A204.1 (cell line): ENCODE results near the gene SSPN.

Experiments
- FAIRE-seq: peaks from 2 replicates; lab custom pipeline; 2012; peaks lifted over from hg19 to GRCh38; lab: Jason Lieb, UNC

SSPN gene

DNA sequence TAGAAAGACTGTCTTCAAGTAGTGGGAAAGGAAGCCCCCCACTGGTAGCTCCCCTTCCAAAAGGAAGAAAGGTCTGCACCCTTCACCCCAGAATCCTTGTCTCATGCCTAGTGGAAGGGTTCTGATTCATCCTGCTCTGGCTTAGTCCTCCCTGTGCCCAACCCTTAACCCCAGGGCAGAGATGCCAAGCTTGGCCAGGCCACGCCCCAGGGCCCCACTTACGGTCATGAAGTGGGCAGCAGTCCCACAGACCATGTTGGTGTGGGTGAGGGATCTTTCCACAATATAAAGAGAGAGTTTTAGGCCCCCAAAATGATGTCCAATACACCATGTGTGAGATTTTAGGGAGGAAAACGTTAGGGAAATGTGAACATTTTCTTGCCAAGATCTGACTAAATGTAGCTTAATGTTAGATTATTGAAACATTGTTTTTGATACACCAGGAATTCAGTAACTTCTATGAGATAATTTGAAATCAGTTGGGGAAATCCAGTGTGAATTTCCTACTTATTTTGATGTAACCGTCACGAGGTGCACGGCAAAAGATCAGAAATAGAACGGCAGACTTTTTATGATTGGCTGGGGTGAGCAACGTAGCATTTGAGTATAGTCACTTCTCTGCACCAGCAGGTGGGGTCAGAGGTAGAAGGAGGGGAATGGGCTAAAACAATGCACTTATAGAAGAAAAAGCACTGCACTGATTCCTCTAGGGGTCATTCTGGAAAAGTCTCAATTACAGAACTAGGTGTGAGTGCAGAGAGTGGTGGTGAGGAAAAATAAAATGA, 8.2 kb upstream of the SSPN start:
- no peak for FAIRE-seq

DNA sequence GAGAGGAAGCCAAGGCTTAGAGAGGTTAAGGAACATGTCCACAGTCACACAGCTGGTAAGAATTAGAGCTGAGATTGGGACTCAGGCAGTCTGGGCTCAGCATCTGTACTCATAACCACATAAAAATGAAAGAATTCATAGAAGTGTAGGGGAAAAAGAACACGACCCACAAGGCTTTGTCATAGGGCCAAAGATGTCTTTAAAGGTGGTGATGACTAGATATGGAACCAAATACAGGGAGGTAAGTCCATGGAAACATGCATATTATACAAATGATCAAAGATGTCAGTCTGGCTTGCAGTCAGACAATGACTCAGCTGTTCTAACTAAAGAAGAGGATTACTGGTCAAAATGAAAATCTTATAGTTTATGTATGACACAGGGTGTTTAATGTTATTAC, 7.2 kb upstream of the SSPN start:
- FAIRE-seq = no peak

DNA sequence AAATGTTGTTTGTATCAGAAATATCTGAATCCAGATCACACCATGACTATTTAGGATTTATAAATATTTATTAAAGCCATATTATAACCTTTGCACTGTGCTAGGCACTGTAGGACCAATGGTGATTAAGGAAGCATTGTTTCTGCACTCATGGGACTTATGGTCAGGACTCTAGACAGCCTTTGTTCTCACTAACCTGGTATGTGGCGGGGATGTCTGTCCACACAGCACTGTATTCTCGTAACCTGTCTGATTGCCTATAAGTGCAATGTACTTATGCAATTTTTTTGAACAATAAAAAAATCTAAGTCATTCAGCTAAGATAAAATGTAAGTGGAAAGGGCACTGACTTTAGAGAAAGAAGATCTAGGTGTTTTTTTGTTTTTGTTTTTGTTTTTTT, 6.7 kb upstream of the SSPN start:
- no peak for FAIRE-seq

DNA sequence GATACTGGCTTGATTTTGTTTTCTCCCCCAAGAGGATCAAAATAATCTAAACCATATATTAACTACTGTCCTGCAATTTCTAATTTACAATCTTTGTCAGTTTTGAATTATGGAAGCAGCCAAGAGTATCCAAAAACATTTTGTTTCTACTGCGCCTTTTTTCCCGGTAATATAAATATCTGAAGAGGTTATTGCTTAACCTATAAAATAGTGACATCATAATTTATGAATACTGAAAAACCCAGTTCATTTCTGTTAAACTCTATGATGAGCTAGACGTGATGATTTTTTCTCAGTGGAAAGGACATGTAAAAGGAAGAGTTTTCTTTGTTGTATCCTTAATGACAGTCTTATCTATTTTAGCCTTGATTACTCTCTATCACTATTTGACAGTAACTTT, 3.2 kb upstream of the SSPN start:
- FAIRE-seq = no peak

DNA sequence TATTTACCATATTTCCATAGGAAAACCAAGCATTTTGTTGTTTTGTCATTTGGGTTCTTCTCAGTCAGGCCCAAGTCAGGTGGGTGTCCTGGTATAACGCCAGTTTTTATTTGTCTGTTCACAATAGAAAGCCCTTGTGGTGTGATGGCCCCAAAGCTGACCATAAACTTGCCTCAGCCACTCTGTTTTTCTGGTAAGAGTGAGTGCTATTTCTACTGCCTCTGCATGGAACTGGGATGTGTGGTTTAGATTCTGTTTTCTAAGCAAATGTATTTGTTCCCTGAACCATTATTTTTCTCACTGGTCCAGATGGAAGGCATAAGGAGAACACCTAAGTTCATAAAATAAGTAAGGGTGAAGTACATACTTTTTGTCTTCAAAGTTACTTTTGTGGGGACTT, 1.8 kb upstream of the SSPN start:
- no peak for FAIRE-seq

DNA sequence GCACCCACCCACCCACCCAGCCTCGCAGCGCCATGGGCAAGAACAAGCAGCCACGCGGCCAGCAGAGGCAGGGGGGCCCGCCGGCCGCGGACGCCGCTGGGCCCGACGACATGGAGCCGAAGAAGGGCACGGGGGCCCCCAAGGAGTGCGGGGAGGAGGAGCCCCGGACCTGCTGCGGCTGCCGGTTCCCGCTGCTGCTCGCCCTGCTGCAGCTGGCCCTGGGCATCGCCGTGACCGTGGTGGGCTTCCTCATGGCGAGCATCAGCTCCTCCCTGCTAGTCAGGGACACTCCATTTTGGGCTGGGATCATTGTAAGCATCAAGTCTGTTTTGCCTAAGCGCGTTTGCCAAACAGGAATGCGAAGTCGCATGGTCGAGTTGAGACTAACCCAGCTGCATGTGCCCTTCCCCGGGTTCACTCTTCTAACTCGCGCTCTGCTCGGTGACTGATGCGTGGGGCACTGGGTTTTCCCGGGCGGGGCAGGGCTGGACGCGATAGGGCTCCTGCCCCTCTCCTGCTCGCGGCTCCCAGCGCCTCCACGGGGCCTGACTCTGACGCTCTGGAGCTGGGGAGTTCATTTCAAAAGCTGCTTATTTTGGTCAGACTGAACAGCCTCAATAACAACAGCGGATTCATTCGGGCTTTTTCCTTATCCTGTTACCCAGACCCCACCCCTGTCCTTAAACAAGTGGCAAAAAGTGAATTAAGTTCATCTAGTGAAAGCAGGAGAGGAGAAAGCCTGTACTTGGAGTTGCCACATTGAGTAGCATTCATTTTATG, 458 bp downstream of the SSPN start:
- no peak for FAIRE-seq

DNA sequence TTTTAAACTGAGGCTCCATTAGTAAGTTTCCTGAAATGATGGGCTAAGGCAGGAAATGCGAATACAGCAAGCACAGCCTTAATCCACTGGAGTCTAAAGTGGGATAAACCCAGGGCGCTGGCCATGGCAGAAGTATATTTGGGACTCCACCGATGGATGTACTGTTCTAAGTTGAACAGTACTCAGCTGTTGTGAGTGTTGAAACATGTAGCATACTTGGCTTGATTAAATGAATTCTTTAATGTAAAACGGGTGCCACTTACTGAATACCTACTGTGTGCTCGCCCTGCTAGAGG, 996 bp downstream of the SSPN start:
- FAIRE-seq = no peak

DNA sequence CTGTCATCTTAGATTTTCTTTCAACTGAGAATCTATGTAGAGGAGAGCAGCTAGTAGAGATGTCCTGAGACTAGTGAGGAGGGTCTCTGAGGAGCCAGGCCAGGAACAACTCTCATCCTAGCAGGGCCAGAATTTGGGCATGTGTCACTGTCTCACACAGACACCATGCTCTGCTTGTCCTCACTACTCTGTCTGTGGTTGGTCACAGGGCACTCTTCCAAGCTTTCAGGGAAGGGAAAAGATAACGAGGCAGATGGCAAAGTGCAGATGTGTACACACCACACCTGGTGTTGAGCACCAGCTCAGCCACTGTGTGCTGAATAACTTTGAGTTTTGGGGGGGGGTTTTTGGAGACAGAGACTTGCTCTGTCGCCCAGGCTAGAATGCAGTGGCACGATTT, 2.5 kb downstream of the SSPN start:
- FAIRE-seq = no peak

DNA sequence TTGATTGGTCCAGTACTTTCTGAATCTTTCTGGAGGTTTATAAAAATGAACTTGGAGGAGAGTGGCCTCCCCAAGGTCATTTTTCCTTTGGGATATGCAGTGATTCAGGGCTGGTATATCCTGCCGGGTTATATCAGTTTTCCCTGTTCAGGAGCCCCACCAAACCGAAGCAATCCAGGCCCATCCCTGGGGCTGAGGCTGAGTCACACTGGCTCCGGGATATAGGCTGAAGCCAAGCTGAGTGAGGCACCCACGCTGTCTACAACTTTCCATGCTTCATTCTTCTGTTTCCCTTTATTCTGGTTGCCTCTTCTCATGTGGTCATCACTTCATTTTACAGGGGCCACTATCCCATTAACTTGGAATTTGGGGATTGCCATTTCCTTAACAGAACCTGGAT, 3.4 kb downstream of the SSPN start:
- no peak for FAIRE-seq

DNA sequence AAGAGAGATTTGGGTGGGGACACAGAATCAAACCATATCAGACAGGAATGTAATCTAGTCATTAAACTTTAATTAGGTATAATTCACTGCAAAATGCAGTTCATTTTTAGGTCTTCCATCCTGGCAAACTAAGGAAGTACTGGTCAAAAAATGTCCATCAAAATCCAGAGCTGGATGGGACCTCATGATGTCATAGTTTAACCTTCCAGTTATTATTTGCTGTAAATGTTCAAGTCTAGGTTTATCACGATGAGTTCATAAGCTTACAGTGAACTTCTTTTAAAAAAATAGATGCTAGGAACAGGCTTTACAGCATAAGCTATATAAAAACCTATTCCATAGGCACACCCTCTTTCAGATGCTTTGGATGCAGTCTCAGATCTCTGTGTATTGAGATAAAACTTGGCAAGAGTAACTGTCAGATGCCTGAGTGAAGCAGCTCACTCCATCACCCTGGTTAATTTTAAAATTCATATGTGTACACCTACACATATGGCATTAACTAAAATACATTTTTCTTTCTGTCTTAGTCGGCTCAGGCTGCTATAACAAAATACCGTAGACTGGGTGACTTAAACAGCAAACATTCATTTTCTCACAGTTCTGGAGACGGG, 7.9 kb downstream of the SSPN start:
- FAIRE-seq = no peak

DNA sequence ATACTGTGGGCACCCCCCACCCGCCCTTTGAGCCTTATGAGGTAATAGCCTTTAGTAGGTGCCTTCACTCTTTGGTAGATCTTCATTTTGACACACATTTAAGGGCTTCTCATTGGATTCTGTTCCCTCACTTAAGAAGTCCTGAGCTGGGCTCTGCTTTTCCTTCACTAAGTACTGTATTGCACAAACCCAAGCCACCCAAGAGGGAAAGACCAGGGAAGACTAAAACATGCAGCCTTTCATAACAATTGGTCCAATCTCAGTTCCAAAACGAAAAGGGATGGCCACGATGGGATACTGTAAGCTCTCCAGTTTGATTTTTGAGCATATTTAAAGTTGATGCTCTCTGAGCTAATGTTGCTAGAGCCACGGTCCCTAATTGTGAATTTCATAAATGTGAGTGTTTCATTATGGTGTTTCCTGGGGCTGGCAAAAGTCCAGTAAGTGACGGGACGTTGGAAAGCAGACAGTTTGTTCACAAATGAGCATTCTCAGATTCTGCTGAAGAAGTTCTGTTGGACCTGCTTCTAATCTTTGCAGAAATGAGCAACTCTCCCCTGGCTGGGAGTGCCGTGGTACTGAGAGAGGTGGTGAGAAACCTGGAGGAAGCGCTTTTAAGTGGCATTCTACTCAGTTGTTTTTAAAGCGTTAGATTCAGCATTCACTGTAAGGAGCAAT, 9.4 kb downstream of the SSPN start:
- no peak for FAIRE-seq

DNA sequence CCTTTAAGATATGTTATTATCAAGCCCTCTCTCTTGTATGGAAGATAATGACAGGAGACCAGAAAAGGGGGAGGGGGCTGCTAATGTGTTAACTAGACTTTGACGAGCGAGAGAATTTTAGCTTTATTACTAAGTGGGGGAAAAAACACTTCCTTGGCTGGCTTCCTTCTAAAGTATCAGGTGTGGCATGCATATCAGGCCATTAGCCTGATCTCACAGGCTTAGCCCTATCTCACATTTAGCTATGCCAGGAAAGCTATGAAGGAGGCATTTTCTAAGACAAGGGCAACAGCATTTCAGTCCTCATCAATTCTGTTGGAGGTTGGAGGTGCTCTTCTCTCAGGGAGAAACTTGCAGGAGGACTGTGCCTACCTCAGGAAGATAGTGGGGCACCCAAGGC, 9.9 kb downstream of the SSPN start:
- no peak for FAIRE-seq

DNA sequence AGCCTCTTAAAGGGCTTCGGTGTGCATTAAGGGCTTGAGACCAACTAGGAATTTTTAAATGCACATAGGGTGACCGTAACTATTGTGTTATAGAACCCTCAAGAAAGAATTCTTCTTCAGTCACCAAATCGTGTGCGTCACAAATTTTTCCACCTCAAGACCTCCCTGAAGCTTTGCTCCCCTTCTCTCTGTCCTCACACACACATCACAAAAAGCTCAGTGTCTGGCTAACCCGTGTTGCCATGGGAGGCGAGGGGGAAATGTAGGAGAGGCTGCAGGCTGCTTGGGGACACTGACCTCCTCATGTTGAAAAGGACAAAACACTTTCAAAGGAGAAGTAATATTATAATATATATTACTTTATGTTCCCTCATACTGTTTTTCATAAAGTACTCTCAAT, 10.6 kb downstream of the SSPN start:
- no peak for FAIRE-seq

DNA sequence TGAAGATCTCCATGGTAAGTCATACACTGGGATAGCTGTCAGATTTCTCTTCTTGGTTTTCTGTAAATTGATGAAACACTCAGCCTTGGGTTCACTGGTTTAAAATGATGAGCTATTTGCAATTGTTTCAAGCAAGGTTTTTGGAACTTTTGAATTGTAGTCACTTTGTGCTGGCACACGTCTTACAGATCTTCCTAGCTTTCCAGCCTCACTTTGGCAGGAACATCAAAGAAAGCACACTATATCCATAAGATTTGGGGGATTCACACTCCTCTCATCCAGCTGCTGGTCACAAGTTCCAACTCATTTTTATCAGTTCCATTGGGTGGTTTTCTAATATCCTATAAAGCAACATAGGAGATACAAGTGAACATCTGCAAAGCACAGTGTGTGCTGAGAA, 16.0 kb downstream of the SSPN start:
- FAIRE-seq = no peak

DNA sequence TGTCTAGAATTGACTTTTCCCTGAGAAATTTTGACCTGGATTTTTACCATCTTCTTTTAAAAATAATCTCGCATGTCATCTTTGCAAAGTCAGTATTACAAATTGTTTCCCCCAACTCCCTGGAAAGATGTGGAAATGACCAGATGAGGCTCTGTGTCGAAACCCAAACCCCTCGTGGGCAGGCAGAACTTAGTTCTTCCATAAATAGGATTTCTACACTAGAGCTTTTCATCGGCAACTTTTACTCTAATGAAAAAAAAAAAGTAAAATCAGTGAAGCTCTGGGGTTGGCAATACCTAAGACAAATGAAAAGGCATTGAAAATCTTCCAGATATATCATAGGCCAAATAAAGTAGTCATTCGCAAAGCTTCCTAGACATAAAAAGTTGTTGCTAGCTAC, 17.0 kb downstream of the SSPN start:
- no peak for FAIRE-seq

DNA sequence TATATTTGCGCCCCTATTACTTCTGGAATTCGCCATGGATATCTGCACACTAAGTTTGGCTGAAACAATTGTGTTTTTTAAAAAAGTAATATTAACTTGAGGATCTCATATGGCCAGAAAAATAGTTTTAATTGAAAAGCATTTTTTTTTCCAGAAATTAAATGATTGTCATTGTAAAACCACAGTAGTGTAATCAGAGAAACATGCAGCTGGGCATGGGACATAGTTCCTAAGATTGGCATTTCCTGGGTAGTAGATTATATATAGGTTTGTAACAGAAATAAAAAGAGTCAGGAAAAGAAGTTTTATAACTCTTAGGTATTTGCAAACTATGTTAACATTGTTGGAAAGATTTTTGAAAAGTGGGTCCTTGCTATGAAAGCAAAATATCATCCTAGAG, 17.6 kb downstream of the SSPN start:
- FAIRE-seq = no peak

DNA sequence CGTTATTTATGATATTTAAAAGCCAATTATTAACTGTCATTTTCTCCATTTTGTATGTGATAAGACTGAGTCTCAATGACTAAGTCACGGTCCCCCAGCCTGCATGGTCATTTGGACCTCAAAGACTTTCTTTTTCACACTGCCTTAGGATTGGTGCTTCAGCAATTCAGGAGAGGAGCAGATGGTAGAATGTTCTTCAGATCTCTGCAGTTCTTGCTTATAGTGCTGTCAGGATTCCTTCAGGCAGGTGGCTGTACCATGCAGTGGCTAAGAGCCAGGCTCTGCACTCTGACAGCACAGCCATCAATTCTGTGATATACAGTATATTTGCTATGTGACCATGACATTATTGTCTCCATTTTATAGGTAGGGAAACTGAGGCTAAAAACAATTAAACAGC, 18.7 kb downstream of the SSPN start:
- FAIRE-seq = no peak

DNA sequence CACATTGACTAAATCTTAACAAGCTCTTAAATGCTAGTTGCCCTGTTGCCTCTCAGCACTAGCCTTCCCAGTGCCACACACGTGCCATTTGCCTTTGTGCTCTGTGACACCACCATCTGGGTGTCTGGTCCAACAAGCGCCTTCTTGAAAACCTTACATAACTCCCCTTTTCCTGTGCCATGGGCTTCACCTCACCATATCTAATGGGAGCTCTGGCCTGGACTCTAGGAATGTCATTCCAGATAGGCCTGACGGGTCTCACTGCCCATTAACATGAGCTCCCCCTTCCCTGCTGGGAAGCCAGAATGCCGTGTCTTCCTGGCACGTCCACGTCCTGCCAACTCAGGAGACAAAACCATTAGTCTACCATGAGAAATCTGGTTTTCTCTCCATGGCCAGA, 24.4 kb downstream of the SSPN start:
- FAIRE-seq = no peak

DNA sequence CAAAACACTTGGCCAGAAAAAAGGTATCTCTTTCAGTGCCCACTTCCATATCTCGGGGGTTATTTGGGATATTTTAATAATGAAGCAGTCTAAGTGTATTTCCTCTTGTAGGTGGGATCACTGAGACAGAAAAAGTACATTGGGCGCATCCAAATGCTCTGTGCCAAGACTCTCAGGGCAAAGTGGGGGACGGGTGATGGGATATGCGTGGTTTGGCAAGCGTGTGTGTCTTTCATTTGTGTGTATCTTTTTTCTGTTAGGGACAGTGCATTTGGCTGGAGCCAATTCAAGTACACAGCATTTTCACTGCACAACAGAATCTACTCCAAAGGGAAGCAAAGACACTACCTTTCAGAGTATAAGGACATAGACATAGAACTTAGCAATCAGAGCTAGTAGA, 29.3 kb downstream of the SSPN start:
- no peak for FAIRE-seq

DNA sequence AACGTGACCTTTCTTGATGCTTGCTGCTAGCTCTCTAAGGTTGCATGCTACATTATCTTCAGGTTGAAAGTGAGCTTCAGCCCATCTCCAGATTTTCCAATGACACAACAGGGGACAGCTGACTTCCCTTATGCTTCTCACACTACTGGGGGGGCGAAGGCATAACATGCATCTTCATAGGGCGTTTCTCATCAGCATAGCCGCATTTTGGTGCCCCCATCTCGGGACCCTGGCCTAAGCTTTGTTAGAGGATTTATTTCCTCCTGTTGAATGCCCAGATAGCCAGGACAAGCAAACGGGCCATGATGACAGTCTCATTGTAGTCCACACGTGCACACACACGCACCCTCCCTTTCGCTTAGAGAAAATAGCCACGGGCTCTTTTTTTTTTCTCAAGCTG, 30.7 kb downstream of the SSPN start:
- no peak for FAIRE-seq

DNA sequence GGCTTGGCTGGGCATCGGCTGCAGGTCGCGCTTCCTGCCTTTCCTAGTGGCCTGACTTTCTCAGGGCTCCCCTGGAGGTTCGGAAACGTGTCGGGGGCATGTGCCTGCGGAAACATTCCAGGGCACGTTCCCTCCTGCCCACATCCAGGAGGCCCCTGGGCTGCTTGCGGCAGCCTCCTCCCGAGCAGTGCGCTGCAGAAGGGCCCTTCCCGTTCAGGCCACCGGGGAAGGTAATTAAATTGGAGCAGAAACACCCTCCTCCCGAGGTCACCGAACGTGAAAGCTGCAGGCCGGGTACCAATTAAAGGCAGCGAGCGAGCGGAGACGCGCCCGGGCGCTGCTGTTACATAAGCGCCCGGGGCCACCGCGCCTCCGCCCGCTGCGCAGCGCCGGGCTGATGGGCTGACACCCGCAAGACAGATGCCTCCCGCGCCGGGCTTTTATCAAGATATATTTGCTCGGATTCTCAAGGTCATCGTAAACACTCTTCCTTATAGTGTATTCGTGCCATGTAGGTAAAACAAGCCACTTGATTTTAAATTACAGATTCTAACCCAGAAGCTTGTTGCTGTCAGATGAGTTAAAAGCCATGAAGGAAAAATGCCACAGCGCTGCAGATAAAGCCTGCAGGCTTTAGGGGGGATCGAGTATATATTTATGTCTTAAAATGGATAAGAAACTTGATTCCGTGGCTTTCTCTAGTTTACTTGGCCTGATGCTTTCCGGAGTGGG, 31.4 kb downstream of the SSPN start:
- no peak for FAIRE-seq

DNA sequence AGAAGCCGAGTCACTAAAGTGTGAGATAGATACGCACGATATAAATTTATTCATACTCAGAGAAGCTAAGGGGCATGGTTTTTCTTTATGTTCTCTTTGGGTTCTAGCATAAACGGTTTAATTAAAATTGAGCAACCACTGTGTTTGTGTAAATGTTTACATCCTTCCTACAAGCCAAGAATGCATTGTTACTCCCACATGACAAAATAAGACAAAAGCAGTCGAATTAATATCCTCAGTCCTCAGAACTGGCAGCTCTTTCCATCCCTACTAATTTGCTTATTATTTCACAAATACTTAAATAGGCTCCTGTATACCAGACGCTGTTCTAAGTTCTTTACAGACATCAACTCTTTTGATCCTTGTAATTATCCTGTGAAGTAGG, 32.0 kb downstream of the SSPN start:
- FAIRE-seq = no peak

DNA sequence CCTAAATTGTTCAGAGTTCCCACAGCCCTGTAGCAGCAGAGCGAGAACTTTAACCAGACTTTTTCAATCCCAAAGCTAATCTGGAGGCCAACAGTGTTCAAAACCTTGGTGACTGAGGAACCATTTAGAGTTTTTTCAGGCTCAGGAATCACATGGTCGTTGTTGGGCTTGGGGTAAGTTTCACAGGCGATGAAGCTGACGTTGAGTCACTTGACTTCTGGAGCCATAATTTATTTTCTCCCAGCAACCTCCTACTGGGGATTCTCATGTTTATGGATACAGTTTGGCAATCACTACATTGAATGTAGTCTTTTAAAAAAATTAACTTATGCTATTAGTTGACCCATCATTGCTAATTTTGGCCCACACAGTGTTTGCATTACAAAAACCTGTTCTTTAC, 34.5 kb downstream of the SSPN start:
- FAIRE-seq = no peak
